GM18517 (cell line): Measurements from ENCODE around the gene TCF7L2.

ENCODE experiments used
- ATAC-seq: cut with Tn5 transposase; IDR thresholded peaks from one replicate; pipeline ENCODE4 v1.9.1; 2021; ENCODE audit warnings: mild to moderate bottlenecking, moderate library complexity; ENCODE audit not compliant: unreplicated experiment

Gene TCF7L2

GRCh38 chr10:112946649-112947048 is 3.4 kb upstream of the TCF7L2 start:
- no peak for ATAC-seq

DNA sequence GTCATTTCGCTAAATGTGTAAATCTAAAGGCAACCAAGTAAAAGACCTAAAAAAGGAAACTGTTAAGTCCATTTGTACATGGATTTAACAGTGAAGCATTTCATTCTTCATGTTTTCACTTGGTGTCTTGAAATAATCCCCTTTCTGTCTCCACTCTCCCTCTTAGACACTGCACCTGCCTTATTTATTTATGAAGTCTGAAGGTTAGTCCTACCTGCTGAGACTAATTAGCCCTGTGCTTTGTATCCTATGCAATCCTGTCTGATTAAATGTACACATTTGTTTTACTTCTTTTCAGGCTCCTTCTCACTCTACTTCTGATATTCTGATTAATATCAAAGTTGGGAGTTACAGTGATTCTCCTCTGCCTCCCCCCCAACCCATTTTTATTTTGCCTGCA is 1.9 kb upstream of the TCF7L2 start:
- ATAC-seq: no peak

DNA sequence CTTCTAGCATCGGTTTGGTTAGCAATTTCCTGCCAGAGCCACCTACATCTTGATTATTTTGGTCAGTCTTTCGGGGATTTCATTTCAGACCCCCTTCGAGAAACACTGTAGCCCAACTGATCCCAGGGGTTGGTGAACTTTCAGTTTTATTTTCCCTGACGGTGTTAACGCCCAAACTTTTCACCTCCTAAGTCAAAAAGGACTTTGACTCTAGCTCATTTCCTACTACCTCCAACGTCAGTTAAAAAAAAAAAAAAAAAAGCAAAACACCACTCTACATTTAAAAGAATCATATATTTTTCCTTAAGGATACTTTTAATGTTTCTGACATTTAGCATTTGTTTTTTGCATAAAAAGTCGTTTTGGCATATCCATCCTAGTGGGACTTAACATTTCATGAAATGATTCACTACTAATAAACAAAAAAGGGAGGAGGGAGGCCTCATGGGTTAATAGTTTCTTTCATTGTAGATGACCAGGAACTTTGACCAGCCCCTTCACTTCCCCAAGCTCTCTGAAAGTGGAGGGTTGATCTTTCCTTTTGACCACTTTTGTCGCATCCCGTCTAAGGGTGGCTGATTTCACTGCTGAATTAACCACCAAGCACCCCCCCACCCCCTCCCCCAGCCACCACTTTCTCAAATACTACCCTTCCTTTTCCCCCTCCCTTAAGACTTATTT is 764 bp upstream of the TCF7L2 start:
- no peak for ATAC-seq

GRCh38 chr10:112950714-112951358 is 789 bp downstream of the TCF7L2 start:
- no peak for ATAC-seq

DNA sequence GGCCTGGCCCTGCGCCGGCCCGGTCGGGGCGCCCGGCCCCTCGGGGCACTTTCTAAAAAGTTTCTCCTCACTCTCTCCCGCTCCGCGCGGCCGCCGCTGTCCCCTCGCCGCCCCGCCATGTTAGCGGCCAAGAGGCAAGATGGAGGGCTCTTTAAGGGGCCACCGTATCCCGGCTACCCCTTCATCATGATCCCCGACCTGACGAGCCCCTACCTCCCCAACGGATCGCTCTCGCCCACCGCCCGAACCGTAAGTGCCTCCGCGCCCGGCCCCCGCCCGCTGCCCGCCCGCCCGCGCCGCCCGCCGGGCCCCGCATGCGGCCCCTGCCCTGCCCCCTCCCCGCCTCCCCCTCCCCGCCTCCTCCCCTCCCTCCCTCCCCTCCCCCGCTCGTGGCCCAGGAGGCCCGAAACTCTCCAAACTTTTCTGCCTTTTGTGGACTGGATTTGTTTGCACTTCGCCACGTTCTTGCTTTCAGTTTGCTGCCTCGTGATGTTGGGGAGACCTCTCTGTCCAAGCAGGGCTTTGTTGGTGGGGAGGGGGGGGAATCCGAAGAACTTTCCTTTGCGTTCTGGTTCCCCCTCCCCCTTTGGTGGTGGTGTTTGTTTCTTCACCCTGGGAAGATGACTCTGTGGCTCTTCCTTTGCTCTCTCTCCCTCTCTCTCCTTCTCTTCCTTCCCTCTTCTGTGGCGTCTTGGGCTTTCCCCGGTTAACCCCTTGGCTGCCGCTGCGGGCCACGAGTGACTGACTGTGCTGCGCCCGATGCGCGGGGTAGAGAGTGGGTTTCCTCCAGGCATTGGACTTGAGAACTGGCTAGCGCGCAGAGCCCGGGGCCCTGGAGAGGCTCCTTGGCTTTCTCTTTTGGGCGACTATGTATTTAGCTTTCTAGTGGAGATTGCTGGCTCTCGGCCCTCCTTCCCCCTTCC is 1.6 kb downstream of the TCF7L2 start:
- ATAC-seq: no peak

DNA sequence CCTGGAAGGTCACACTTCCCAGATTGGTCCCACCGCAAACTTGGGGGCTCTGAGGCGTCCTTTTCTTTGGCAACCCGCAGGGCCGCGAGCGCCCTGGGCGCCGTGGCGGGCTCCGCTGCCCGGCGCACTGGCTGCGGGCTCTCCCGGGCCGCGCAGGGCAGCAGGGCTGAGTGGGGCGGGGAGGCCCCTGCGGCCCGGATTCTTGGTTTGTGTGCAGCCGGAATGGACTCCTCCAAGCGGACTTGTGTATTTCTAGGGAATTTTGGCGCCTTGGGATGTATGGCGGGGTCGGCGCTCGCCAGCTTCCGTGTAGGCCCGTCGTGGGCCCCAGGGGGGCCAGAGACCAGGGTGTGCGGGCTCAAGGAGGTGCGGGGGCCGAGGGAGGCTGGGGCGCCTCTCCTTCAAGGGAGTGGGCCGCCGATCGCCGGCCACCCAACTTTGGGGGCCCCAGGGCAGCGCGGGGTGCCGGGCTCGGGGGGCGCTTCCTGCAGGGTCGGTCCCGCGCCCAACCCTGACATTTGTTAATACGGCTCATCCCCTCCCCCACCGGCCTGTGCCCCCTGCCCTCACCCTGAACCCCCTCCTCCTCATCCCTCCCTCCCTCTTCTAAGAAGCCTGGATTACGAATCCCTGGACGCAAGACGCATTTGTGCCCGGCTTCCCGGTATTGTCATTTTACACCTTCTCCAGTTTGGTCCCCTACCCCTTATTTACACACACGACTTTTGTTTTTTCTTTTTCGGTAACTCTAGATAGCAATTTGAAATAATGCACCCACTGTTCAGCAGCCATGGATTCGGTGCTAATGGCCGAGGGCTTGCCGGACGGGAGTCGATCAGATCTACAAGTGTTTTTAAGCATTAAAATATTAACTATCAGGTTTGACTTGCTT is 2.5 kb downstream of the TCF7L2 start:
- ATAC-seq: no peak

- ATAC-seq: no peak
Observed at GRCh38 chr10:112953174-112954159, 3.4 kb downstream of the TCF7L2 start.

GRCh38 chr10:112954974-112955581 is 5.0 kb downstream of the TCF7L2 start:
- no peak for ATAC-seq

GRCh38 chr10:112955582-112956421 is 5.8 kb downstream of the TCF7L2 start:
- ATAC-seq: no peak

GRCh38 chr10:112956631-112957350 is 6.7 kb downstream of the TCF7L2 start:
- no peak for ATAC-seq

- ATAC-seq: no peak
Observed at GRCh38 chr10:112957640-112958092, 7.6 kb downstream of the TCF7L2 start.

- ATAC-seq: no peak
Observed at GRCh38 chr10:112958275-112958995, 8.4 kb downstream of the TCF7L2 start.

- ATAC-seq: no peak
Observed at GRCh38 chr10:112959207-112959838, 9.3 kb downstream of the TCF7L2 start.

DNA sequence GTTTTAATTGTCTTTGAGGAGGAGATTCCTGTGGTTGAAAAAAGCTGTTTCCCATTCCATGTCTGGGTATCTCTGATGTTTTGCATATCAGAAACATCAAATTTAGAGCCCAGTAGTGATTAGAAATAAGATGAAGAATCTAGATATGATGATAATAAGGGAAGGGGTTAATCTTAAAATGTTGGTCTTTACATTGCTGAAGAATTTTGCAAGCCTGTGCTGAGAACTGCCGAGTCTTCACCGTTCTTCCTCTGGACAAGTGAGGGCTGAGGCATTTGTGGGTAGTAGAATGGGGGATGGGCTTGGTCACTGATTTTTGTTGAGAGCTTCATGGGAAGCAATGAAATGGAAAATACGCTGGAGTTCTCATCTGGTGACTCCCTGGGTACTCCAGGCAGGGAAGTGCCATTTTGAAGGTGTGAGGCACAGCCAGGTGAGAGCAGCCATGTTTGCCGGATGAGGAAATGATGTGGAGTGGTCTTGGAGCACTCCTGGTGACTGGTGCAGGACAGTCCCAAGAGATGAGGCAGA is 10.2 kb downstream of the TCF7L2 start:
- no peak for ATAC-seq

GRCh38 chr10:112961609-112962008 is 11.6 kb downstream of the TCF7L2 start:
- ATAC-seq: no peak

DNA sequence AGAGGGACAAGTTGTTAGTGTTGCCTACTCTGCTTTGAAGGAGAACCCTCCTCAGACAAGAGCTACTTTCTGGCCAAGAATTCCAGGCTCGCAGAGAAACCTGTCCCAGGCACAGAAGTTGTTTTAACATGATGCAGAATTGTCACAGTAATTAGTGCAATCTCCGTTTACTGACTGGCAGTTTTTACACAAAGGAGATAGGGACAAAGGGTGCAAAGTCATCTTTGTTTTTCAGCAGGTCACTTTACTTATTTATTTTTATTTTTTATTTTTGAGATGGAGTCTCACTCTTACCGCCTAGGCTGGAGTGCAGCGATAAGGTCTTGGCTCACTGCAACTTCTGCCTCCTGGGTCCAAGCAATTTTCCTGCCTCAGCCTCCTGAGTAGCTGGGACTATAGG is 12.3 kb downstream of the TCF7L2 start:
- ATAC-seq: no peak
